ENCODE results near the gene THYN1. TPM values are rescaled to one million over a fixed set of nuclear protein-coding genes. Genes with fewer than 3 reads are reported as not detected.
"Not testable (repeated sequence)": the region's sequence is repeated elsewhere in the genome, so short reads cannot be mapped to it uniquely, and the experiment has no call there.

Gene THYN1
- polyA plus RNA-seq, 1 donor (not counting 4 experiments of a cell fraction or from before 2014, with no cell fraction given): 45.8 TPM

DNA sequence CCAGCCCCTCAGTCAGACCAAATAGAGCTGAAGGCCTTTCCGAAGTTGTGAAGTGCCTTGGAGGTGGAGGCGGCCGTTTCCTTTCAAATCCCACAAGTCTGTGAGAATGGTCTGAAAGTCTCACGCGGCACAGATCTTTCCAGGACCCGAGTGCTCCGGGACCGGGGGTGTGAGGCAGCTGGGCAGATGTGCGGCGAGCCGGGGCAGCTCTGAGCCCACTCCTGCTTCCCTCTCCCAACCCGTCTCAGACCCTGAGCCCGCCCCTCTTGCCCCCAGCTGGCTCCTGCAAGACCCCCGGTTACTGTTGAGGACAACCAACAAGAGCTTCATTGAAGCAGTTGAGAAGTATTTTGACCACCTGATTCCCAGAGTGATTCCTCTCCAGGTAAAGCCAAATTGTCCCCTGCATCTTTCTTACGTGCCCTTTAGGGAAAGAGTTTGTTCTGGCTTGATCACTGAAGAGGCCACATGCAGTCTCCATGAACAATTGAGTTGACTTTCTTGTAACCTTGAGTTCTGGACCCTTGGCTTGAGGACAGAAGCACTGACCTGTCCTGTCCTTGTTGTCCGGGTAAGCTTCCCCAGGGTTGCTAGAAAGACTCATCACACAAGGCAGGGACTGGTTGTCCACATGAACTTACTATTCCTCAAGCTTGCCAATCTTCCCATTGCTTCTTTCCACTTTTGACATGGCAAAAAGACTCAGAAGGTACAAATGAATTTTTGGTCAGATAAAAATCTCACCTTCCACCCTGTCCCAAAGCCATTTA lies 30.5 kb upstream of the THYN1 start:
- H2AFZ ChIP-seq (ENCODE audit: control insufficient read depth, low read length): no peak overlapping the region
- H3K9me1 ChIP-seq (ENCODE audit: control insufficient read depth, extremely low read depth, insufficient read depth, low read length): no peaks in the 10 kb centered on the region
- no peak overlapping the region for H3K9ac ChIP-seq (ENCODE audit: control insufficient read depth, extremely low read depth, insufficient read depth, low read length)
- dilution Hi-C loops (cut with MboI; ENCODE audit: extremely low pct_ligation_motif_present, low sequenced_read_pairs): no loop called here
- no peaks in the 10 kb centered on the region for H3K79me2 ChIP-seq (ENCODE audit: control insufficient read depth, insufficient read depth, low read length)
- H3K9me3 ChIP-seq (ENCODE audit: control insufficient read depth, low read depth, low read length): no peaks in the 10 kb centered on the region
- TF ChIP-seq EZH2 (IDR thresholded peaks at IDR 0.05; ENCODE audit: low read length): no peak
- TF ChIP-seq, protein P1, sequence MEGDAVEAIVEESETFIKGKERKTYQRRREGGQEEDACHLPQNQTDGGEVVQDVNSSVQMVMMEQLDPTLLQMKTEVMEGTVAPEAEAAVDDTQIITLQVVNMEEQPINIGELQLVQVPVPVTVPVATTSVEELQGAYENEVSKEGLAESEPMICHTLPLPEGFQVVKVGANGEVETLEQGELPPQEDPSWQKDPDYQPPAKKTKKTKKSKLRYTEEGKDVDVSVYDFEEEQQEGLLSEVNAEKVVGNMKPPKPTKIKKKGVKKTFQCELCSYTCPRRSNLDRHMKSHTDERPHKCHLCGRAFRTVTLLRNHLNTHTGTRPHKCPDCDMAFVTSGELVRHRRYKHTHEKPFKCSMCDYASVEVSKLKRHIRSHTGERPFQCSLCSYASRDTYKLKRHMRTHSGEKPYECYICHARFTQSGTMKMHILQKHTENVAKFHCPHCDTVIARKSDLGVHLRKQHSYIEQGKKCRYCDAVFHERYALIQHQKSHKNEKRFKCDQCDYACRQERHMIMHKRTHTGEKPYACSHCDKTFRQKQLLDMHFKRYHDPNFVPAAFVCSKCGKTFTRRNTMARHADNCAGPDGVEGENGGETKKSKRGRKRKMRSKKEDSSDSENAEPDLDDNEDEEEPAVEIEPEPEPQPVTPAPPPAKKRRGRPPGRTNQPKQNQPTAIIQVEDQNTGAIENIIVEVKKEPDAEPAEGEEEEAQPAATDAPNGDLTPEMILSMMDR (optimal IDR thresholded peaks at IDR 0.05 in 1 of 3, IDR thresholded peaks at IDR 0.05 in 1 of 3, conservative IDR thresholded peaks at IDR 0.05 in 1 of 3; ENCODE audit: extremely low read depth in 1 of 3, insufficient read depth in 2 of 3, low read length in 3 of 3): no peak
- peaks cover 2% of the 10 kb centered on the region for H4K20me1 ChIP-seq (ENCODE audit: control insufficient read depth, extremely low read depth, insufficient read depth, low read length)
- FAIRE-seq: no peak
- no peak overlapping the region for H3K4me3 ChIP-seq (ENCODE audit: control insufficient read depth in 2 of 3, extremely low read depth in 1 of 3, insufficient read depth in 2 of 3, low read depth in 1 of 3, low read length in 3 of 3)
- H3K36me3 ChIP-seq (ENCODE audit: control insufficient read depth in 2 of 2, extremely low read depth in 1 of 2, insufficient read depth in 2 of 2, low read length in 2 of 2): no peaks in the 10 kb centered on the region
- H3K27me3 ChIP-seq (ENCODE audit: control insufficient read depth, extremely low read depth, insufficient read depth, low read length): no peaks in the 10 kb centered on the region
- H3K4me2 ChIP-seq (ENCODE audit: control insufficient read depth, extremely low read depth, insufficient read depth, low read depth, low read length): no peak overlapping the region
- DNase-seq (ENCODE audit: low read depth, low spot score): no peak
- no peak overlapping the region for H3K27ac ChIP-seq (ENCODE audit: control insufficient read depth, insufficient read depth, low read length)
- no peaks in the 10 kb centered on the region for H3K4me1 ChIP-seq (ENCODE audit: control insufficient read depth, extremely low read depth, insufficient read depth, low read length)

DNA sequence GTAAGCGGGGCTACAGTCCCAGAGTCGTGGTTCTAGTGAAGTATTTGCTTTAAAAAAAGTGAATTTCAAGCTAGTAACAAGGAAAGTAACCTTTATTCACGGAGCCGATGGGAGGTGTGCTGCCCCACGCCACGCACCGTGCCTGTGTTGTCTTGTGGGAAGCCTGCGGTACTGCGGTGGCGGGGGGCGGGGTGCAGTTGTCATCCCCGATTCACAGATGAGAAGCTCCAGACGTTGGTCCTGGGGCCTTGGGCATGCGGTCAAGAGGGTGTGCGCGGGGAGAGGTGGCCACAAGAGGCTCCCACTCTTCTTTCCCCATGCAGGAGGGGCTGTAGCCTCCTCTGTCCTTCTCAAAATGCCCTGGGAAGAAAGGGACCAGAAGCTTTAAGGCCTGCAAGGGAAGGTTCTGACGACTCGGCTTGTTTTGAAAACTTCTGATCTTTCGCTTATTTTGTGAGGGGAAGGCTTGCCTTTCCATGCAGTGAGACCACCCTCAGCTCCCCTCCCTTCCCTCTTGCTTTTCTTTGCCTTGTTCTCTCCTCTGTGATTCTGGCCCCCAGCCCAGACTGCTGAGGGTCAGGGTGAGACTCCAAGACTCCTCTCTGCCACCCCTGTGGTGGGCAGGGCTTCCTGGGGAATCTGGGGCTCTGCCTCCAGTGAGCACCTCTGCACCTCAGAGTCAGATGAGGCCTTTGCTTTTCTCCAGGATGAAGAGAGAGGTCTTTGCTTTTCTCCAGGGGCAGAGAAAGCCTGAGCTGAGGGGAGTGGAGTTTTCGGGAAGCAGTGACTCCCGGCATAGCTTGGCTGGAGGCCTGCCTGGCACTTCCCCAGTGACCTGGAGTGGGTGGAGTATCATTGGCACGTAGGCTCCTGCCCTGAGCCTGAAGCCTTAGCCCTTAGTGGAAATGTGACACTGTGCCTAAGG lies 29.2 kb upstream of the THYN1 start:
- no peaks in the 10 kb centered on the region for H4K20me1 ChIP-seq (ENCODE audit: control insufficient read depth, extremely low read depth, insufficient read depth, low read length)
- dilution Hi-C loops (cut with MboI; ENCODE audit: extremely low pct_ligation_motif_present, low sequenced_read_pairs): no loop called here
- H3K9ac ChIP-seq (ENCODE audit: control insufficient read depth, extremely low read depth, insufficient read depth, low read length): no peak overlapping the region
- no peak overlapping the region for H3K4me2 ChIP-seq (ENCODE audit: control insufficient read depth, extremely low read depth, insufficient read depth, low read depth, low read length)
- FAIRE-seq (no peak), DNase-seq (ENCODE audit: low read depth, low spot score) (no peak)
- no peaks in the 10 kb centered on the region for H3K36me3 ChIP-seq (ENCODE audit: control insufficient read depth in 2 of 2, extremely low read depth in 1 of 2, insufficient read depth in 2 of 2, low read length in 2 of 2)
- H3K27me3 ChIP-seq (ENCODE audit: control insufficient read depth, extremely low read depth, insufficient read depth, low read length): no peaks in the 10 kb centered on the region
- H3K4me3 ChIP-seq (ENCODE audit: control insufficient read depth in 2 of 3, extremely low read depth in 1 of 3, insufficient read depth in 2 of 3, low read depth in 1 of 3, low read length in 3 of 3): no peak overlapping the region
- H2AFZ ChIP-seq (ENCODE audit: control insufficient read depth, low read length): no peak overlapping the region
- no peak overlapping the region for H3K27ac ChIP-seq (ENCODE audit: control insufficient read depth, insufficient read depth, low read length)
- no peaks in the 10 kb centered on the region for H3K9me1 ChIP-seq (ENCODE audit: control insufficient read depth, extremely low read depth, insufficient read depth, low read length)
- H3K79me2 ChIP-seq (ENCODE audit: control insufficient read depth, insufficient read depth, low read length): no peaks in the 10 kb centered on the region
- TF ChIP-seq, protein P1 (optimal IDR thresholded peaks at IDR 0.05 in 1 of 3, IDR thresholded peaks at IDR 0.05 in 1 of 3, conservative IDR thresholded peaks at IDR 0.05 in 1 of 3; ENCODE audit: extremely low read depth in 1 of 3, insufficient read depth in 2 of 3, low read length in 3 of 3): no peak
- TF ChIP-seq EZH2 (IDR thresholded peaks at IDR 0.05; ENCODE audit: low read length): no peak
- no peaks in the 10 kb centered on the region for H3K9me3 ChIP-seq (ENCODE audit: control insufficient read depth, low read depth, low read length)
- no peaks in the 10 kb centered on the region for H3K4me1 ChIP-seq (ENCODE audit: control insufficient read depth, extremely low read depth, insufficient read depth, low read length)

- H3K79me2 ChIP-seq (ENCODE audit: control insufficient read depth, insufficient read depth, low read length); H3K9me1 ChIP-seq (ENCODE audit: control insufficient read depth, extremely low read depth, insufficient read depth, low read length); dilution Hi-C loops (cut with MboI; ENCODE audit: extremely low pct_ligation_motif_present, low sequenced_read_pairs); H3K4me2 ChIP-seq (ENCODE audit: control insufficient read depth, extremely low read depth, insufficient read depth, low read depth, low read length); H3K36me3 ChIP-seq (ENCODE audit: control insufficient read depth in 2 of 2, extremely low read depth in 1 of 2, insufficient read depth in 2 of 2, low read length in 2 of 2); DNase-seq (ENCODE audit: low read depth, low spot score); H3K9me3 ChIP-seq (ENCODE audit: control insufficient read depth, low read depth, low read length); H2AFZ ChIP-seq (ENCODE audit: control insufficient read depth, low read length); H3K4me3 ChIP-seq (ENCODE audit: control insufficient read depth in 2 of 3, extremely low read depth in 1 of 3, insufficient read depth in 2 of 3, low read depth in 1 of 3, low read length in 3 of 3); FAIRE-seq; H4K20me1 ChIP-seq (ENCODE audit: control insufficient read depth, extremely low read depth, insufficient read depth, low read length); H3K27ac ChIP-seq (ENCODE audit: control insufficient read depth, insufficient read depth, low read length); H3K4me1 ChIP-seq (ENCODE audit: control insufficient read depth, extremely low read depth, insufficient read depth, low read length); H3K27me3 ChIP-seq (ENCODE audit: control insufficient read depth, extremely low read depth, insufficient read depth, low read length); H3K9ac ChIP-seq (ENCODE audit: control insufficient read depth, extremely low read depth, insufficient read depth, low read length): not testable (repeated sequence)
Measured at GRCh38 chr11:134281635-134282034, 28.5 kb upstream of the THYN1 start.

Data from keratinocyte (primary cell).